Hematopoietic multipotent progenitor cell treated with erythropoietin and hydrocortisone succinate and interleukin-3 and kit ligand, for 15 days (in vitro differentiated cells): Measurements from ENCODE around the gene JUP.
"Not testable (repeated sequence)": the region's sequence is repeated elsewhere in the genome, so short reads cannot be mapped to it uniquely, and the experiment has no call there.

ENCODE experiments used
- DNase-seq: peaks from one replicate; pipeline ENCODE4 v3.0.0-alpha.2; 2015; ENCODE audit warnings: low spot score

Gene JUP

GRCh38 chr17:41781404-41782110 is 5.0 kb downstream of the JUP start:
- no peak for DNase-seq

GRCh38 chr17:41779954-41780353 is 6.6 kb downstream of the JUP start:
- no peak for DNase-seq

- no peak for DNase-seq
Observed at GRCh38 chr17:41777574-41778188, 8.8 kb downstream of the JUP start.

GRCh38 chr17:41777157-41777573 is 9.3 kb downstream of the JUP start:
- DNase-seq: no peak

GRCh38 chr17:41776262-41776900 is 10.1 kb downstream of the JUP start:
- DNase-seq: not testable (repeated sequence)

GRCh38 chr17:41775394-41776226 is 10.9 kb downstream of the JUP start:
- no peak for DNase-seq

GRCh38 chr17:41773731-41774193 is 12.7 kb downstream of the JUP start:
- DNase-seq: no peak

- no peak for DNase-seq
Observed at GRCh38 chr17:41773190-41773588, 13.3 kb downstream of the JUP start.

GRCh38 chr17:41772586-41773189 is 13.8 kb downstream of the JUP start:
- DNase-seq: no peak

GRCh38 chr17:41772218-41772585 is 14.3 kb downstream of the JUP start:
- no peak for DNase-seq

GRCh38 chr17:41771389-41772206 is 14.9 kb downstream of the JUP start:
- DNase-seq: no peak

- no peak for DNase-seq
Observed at GRCh38 chr17:41769985-41770384, 16.5 kb downstream of the JUP start.

GRCh38 chr17:41769346-41769862 is 17.1 kb downstream of the JUP start:
- DNase-seq: no peak

- DNase-seq: no peak
Observed at GRCh38 chr17:41768682-41769288, 17.7 kb downstream of the JUP start.

- DNase-seq: no peak
Observed at GRCh38 chr17:41767324-41768042, 19.0 kb downstream of the JUP start.

GRCh38 chr17:41766135-41766534 is 20.4 kb downstream of the JUP start:
- no peak for DNase-seq

GRCh38 chr17:41763327-41763726 is 23.2 kb downstream of the JUP start:
- DNase-seq: no peak

- no peak for DNase-seq
Observed at GRCh38 chr17:41762841-41763240, 23.7 kb downstream of the JUP start.

GRCh38 chr17:41762391-41762790 is 24.1 kb downstream of the JUP start:
- no peak for DNase-seq

- no peak for DNase-seq
Observed at GRCh38 chr17:41760878-41761277, 25.6 kb downstream of the JUP start.
